ENCODE data around the gene RARG.

DNA sequence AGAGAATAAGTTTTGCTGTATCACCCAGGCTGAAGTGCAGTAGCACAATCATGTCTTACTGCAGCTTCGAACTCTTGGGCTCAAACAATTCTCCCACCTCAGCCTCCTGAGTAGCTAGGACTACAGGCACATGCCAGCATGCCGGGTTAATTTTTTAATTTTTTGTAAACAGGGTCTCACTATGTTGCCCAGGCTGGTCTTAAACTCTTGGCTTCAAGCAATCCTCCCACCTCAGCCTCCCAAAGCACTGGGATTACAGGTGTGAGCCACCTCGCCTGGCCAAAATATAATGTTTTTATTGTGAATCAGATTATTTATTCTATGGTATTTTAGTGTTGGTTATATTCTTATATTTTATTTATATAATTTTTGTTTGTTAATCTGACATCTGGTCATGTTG lies 55.3 kb downstream of the RARG start:
- TF ChIP-seq MYC (IDR thresholded peaks at IDR 0.05; ENCODE audit: low read depth, low read length) (no peak), POLR2A (IDR thresholded peaks at IDR 0.05; ENCODE audit: low read depth, low read length) (no peak), EZH2 (IDR thresholded peaks at IDR 0.05; ENCODE audit: borderline replicate concordance, low read depth, low read length, severe bottlenecking) (no peak), POLR2AphosphoS5 (IDR thresholded peaks at IDR 0.05; ENCODE audit: insufficient read depth, low read depth, low read length) (no peak)
- TF ChIP-seq, protein P1, sequence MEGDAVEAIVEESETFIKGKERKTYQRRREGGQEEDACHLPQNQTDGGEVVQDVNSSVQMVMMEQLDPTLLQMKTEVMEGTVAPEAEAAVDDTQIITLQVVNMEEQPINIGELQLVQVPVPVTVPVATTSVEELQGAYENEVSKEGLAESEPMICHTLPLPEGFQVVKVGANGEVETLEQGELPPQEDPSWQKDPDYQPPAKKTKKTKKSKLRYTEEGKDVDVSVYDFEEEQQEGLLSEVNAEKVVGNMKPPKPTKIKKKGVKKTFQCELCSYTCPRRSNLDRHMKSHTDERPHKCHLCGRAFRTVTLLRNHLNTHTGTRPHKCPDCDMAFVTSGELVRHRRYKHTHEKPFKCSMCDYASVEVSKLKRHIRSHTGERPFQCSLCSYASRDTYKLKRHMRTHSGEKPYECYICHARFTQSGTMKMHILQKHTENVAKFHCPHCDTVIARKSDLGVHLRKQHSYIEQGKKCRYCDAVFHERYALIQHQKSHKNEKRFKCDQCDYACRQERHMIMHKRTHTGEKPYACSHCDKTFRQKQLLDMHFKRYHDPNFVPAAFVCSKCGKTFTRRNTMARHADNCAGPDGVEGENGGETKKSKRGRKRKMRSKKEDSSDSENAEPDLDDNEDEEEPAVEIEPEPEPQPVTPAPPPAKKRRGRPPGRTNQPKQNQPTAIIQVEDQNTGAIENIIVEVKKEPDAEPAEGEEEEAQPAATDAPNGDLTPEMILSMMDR (IDR thresholded peaks at IDR 0.05; ENCODE audit: extremely low read depth in 1 of 2, insufficient read depth in 1 of 2, low read depth in 1 of 2, low read length in 2 of 2) = no peak
